HG02571 (cell line): Measurements from ENCODE around the gene GMIP.

Experiments used
- ATAC-seq: cut with Tn5 transposase; IDR thresholded peaks from one replicate; pipeline ENCODE4 v1.9.1; 2021; ENCODE audit warnings: mild to moderate bottlenecking, moderate library complexity; ENCODE audit not compliant: unreplicated experiment

Gene GMIP

DNA sequence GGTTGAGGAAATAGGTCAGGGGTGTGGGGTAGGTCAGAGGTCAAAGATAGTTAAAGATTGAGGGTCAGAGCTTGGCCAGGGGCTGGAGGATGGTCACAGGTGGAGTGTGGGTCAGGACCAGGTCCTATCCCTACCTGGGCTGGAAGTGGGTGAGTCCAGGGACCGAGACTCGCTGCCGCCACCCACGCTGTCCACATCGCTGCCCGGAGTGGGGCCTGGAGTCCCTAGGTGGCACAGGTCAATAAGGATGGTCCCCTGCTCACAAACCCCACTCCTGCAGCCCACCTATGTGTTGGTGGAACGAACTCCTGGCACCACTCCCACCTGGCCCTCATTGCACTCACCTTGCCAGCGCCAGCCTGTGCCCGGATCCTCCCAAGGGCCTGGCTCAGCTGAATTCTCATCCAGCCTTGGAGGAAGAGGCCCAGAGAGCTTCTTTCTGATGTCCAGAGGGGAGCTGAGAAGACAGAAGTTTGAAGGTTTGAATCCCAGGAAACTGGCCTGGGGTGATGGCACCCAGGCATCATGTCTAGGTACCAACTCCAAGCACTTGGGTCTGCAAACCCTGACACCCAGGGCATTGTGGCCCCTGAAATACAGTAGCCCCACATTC lies 6.8 kb downstream of the GMIP start:
- ATAC-seq = no peak

DNA sequence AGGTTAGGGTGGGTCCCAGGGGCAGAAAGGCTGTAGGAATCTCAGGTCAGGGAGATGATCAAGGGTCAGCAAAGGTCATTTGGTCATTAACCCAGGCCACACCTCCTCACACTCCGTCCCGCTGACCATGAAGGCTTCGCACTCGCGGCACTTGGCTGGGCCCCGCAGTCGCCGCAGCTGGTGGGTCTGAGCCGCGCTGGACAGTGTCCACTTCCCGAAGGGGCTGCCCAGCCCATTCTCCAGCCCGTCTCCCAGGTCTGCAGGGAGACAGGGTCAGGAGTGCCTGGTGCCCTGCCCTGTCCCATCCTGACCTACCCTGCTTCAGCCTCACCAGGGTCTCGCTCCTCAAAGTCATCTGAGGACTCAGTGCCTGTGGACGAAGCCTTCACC lies 8.1 kb downstream of the GMIP start:
- ATAC-seq = no peak

DNA sequence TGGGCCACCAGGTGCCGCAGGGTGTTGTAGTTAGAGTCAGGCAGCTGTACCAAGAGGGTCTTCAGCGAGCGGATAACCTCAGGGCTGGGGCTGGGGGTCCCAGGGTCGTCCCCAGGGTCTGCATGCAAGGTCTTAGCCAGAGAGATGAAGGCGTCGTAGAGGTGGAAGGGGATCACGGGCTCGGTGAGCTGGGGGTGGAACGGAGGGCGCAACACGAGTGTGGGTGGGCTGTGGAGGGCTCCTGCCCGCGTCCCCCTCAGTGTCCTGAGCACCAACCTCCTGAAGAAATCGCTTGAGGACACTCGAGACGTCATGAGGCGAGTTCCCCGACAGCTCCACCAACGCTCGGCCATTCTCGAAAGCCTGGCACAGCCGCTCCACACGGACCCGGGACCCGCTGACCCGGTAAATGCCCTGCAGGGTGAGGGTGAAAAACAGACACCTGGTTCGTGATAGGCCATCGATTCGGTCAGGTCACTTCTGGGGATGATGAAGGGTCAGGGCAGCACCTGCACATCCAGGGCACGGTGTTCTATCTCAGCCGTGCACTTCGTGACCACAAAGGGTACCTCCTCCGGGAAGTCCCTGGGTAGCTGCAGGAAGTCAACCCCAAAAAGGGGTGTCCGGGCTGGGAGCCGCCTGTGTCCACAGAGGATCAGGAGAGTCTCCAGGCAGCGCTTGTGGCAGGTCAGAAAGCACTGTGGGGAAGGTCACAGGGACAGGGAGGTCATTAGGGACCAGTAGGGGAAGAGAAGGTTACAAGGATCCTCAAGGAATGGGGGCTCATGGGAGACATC lies 8.7 kb downstream of the GMIP start:
- no peak for ATAC-seq

DNA sequence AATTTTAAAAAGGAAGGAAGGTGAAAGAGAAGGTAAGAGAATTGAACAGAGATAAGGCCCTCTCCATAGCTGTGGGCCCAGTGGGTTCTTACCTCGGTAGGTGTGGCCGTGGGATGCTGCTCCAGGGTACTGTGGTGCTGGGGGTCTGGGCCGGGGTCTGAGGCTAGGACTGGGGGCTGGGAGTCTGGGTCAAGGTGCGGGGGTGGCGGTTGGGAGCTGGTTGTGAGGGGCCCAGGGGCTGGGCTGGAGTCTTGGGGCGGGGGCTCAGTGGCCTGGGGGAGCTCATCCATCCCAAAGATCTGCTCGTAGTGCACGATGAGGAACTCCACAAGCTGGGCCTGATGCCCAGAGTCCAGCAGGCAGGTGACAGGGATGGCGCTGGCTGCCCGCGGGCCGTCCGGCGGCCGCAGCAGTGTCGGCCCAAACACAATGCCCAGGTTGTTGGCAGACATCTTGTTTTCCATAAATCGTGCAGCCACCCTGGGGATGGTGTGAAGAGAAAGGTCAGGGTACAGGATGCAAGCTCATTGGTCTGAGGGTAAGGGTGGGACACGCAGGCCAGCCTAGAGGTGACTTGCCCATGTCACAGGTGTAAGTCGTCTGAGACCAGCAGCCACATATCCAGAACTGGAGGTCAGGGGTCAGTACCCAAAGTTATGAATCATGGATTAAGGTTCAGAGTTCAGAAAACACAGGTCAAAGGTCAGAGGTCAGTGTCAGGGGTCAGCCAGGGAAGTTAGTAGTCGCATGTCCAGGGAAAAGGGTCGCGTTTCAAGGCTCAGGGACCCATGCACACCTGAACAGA lies 9.5 kb downstream of the GMIP start:
- ATAC-seq = no peak

DNA sequence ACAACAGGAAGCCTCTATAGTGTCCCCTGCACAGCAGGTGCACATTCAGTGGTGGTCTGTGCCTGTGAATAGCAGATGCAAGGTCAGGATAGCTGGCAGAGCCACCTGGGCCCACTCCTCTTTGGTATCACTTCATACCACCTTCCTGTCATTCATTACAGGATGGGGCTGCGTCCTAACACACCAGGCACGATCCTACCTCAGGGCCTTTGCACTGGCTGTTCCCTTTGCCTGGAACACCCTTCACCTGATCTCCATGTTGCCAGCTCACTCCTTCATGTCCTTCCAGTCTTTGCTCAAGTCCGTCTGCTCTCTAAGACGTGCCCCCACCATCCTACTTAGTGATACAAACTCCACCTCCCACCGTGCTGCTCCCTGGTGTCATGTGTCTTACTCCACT lies 10.8 kb downstream of the GMIP start:
- ATAC-seq = no peak

DNA sequence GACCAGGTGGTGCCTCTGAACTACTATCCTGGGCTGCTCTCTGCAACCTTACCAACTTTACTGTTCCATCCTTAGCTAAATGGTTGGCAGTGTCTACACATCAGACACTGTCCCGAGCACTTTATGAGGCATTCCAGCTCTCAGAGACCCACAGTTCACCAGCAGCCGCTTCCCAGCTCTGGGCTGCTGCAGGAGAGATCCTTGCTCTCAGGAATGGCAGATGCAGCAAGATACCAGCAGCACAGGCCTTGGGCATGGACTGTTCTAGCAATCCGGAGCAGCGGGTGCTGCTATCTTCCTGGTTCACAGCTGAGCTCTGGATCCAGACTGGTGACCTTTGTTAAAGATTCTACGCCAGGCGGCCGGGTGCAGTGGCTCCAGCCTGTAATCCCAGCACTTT lies 12.1 kb downstream of the GMIP start:
- no peak for ATAC-seq

DNA sequence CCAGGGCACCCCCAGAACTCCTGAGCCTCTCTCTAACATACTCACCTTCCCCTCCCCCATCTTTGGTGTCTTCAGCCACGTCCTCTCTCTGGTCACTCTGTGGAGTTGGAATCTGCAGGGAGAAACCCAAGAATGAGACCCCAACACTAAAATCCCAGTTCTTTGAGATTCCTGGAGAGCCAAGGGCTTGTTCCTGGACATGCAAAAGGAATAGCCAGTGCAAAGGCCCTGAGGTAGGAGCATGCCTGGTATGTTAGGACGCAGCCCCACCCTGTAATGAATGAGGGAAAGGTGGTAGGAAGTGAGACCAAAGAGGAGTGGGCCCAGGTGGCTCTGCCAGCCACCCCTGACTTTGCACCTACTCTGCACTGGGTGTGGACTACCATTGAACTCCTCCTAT lies 13.0 kb downstream of the GMIP start:
- no peak for ATAC-seq

DNA sequence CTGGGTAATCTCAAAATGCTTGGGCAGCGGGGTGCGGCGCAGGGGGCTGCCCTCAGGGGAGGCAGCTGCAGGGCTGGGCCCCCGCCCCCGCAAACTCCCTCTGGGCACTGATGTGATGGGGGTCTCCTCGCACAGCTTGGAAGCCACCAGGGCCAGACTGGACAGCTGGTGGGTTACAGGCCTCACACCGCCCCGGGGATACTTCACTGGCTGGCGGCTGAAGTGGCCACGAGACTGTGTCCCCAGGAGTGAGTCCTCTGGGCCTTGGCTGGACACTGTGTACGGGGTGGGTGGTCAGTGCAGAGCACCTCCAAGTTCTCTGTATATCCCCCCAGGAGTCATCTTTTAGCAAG lies 13.4 kb downstream of the GMIP start:
- no peak for ATAC-seq

DNA sequence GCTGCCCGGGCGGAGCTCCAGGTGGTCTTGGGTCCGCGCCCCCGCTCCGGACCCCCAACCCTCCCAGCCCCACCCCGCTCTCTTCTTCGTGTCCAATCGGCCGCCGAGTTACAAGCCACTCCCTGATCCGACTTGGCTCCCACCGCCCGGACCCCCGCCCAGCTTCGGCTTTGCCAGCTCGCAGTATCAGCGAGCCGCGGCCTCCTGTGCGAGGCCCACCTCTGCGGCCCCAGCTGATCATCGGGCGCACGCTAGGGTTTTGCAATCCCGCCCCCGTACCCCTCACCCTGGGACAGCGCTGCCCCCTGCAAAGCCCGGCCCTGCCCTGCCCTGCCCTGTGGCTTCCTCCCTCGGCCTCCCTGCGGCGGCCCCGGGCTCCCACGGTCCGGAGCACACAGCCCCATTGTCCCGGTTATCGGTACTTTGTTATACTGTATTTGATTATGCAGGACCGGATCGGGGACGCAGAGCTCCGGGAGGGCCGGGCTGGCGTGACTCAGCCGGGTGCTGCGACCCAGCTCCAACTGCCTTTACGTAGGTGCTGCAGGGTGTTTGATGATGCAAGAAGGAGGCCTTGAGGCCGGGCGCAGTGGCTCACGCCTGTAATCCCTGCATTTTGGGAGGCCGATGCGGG lies 14.8 kb downstream of the GMIP start:
- ATAC-seq = no peak

DNA sequence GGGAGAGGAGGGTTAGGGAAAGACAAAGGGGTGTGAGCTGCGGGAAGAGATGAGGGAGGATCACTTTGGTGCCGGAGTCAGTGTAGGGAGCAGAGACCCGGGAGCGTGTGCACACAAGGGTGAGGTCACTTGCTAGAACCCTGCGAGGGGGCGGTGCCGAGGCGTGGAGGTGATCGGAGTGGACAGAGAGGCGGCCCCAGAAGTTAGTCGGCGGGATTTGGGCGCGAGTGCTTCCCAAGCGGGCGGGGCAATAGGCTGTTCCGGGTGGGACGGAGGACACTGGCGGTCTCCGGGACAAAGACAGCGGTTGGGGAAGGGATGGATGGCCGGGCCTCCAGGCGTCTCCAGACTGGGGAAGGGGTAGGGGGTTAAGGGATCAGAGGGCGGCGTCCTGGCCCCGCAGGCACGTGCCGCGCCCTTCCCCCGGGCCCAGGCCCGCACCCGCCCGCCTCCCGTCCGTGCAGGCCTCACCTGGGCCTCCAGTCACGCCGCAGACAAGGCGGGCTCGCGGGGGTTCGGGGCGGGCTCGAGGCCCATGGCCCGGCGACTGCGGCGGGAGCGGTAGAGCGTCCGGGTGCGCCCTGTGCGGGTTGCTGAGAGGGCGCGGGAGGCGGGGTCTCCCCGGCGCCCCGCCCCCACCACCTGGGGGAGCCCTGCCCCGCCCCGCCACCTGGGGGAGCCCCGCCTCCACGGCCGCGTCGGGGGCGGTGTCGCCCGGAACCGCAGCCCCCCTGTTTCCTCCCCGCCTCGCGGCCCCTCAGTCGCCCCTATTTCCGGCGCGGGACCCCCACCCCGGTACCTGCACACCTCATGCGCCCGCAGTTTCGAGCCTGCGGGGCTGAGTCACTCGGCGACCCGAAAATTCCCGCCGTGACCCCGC lies 15.6 kb downstream of the GMIP start, which contains the start of gene LPAR2:
TSS of gene LPAR2 (minus strand) at position 600 of the 880 bp plus-strand sequence. CDS start 945 bp downstream, outside the sequence.
- ATAC-seq = peak; percentile 59

DNA sequence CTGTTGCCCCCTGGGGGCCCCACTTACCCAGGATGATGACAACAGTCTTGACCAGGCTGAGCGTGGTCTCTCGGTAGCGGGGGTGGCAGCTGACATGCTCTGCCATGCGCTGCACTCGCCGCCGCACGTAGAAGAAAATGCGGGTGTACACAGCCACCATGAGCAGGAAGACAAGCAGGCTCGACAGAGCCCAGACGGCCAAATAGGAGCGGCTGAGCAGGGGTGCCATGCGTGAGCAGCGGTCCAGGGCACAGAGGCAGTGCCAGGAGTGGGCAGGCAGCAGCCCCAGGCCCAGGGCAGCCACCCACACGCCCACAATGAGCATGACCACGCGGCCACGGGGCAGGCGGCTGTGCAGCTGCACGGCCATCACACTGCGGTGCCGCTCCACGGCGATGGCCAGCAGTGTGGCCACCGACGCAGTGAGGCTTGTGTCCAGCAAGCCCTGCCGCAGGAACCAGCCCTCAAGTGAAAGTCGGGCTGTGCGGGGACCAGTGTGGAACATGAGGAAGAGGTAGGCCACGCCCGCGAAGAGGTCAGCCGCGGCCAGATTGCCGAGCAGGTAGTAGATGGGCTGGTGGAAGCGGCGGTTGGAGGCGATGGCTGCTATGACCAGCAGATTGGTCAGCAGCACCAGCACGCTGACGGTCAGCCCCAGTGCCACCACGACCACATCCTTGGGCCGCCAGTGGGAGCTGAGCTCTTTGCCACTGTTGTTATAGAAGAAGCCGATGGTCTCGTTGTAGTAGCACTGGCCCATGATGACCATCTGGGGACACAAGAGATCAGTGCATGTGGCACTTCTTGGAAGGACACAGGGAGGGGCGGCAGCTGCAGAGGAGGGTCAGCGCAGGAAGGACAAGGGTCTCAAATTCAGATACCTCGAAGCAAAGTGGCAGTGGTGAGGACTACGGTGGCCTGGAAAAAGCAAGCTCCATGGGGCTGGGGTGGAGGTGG lies 16.7 kb downstream of the GMIP start:
- no peak for ATAC-seq

DNA sequence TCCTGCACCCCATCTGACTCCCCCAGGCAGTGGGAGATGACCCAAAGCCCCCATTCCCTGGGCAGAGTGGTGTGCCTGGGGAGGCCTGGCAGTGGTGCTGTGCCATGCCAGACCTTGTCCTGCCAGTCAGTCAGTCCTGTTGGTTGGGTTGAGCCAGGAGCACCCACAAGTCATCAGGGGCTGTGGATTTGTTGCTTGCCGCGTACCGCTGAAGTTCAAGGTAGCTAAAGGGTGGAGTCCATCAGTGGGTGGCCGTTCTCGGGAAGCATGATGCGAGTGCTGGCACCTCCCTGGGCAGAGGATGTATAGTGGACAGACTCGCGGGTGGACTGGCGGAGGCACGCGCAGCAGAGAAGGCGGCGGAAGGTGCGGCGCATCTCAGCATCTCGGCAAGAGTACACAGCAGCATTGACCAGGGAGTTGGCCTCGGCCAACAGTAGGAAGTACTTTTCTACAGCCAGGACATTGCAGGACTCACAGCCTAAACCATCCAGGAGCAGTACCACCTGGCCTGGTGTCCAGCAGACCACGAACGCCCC lies 19.4 kb downstream of the GMIP start:
- no peak for ATAC-seq

DNA sequence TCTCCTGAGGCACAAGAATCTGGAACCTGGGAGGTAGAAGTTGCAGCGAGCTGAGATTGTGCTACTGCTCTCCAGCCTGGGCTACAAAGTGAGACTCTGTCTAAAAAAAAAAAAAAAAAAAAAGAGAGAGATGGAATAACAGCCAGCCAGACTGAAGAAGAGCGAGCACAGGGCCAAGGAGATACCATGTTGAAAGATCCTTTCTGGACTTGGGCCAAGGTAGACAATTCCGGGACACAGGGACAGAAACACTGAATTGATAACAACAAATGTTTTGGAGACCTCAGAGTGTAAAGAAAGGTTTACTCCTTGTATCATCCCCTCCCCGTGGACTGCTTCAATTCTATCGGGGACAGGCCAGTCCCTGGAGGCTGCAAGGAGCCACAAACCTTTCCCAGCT lies 20.1 kb downstream of the GMIP start:
- no peak for ATAC-seq

DNA sequence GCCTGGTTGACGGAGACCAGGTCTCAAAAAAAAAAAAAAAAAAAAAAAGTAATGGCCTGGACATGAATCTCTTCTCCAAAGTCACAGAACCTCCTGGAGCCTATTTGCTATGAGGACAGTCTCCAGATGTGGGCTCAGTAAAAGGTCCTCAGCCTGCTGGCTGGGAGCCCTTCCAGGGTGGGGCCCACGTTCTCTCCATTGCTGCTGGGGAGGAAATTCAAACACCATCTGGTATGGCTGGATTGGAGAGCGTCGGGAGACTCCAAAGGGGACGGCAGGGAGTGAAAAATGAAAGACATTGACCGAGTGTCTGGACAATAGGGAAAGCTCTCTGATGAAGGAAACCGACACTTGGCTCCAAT lies 23.6 kb downstream of the GMIP start:
- no peak for ATAC-seq

DNA sequence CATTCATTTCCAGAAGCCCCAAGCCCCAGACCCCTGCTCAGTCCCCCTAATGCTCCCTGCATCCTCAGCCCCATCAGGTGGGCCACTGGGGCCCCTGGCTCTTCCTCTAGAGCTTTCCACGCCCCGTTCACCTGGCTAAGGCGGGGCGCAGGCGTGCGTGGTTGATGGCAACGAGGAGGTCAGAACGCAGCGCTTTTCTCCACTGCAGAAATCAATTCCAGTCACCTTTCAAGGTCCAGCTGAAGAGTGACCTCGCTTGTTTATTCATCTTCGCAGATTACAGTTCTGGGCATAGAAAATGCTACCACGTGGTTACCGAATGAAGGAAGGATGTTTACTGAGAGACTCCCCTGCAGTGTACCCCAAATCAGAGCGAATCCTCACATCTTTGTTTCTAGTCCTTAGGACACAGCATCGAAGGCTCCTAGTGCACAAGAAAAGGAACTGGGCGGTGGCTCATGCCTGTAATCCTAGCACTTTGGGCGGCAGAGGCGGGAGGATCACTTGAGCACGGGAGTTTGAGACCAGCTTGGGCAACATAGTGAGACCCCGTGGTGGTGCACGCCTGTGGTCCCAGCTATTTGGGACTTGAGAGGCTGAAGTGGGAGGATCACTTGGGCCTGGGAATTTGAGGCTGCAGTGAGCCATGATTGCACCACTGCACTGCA lies 24.1 kb downstream of the GMIP start:
- no peak for ATAC-seq

DNA sequence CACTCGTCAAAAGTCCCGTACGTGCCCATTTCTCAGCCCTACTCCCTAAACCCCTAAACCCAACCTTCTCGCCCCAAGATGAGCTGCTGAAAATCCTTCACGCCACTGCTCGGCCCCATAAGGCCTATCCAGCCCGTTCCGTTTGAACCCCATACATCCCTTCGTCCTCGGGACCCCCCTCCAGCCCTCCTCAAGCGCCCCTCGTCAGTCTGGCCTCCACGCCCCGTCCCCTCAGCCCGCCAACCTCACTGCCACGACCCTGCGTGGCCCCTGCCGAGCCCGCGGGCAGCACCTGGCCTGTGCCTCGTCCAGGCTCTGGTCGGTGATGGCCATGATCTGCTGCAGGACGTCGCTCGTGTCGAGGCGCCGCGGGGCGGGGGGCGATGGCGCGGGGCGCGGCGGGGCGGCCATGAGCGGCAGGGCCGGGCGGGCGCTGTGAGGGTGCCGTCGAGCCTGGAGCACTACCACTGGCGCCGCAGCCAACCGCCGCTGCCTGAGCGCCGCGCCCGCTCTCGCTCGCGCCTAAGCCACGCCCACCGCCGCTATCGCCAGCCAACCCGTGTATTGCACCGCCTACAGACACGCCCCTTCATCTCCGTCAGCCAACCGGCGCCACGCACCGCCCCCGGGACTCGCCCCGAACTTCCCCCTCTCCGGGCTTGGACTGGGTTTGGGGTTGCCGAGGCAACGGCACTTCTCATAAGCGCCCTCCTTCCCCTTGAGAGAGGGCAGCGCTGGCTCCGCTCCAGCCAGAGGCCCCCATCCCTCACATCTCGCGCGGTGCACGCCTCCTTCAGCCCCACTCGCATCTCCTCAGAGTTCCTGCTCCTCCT lies 25.0 kb downstream of the GMIP start, which contains the start of gene PBX4:
TSS of gene PBX4 (minus strand) at position 469 of the 833 bp plus-strand sequence. CDS start at position 411, 58 bp downstream.
- peak; percentile 92 for ATAC-seq

DNA sequence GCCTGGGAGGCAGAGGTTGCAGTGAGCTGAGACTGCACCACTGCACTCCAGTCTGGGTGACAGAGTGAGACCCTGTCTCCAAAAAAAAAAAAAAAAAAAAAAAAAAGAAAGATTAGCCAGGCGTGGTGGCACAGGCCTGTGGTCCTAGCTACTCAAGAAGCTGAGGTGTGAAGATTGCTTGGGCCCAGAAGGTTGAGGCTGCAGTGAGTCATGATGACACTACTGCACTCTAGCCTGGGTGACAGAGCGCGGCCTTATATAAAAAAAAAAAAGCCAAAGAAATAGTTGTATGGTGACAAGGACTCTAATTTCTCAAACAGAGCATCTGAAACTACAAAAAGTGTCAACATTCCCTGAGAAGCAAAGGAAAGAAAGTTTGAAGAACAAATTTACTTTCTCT lies 28.4 kb downstream of the GMIP start:
- no peak for ATAC-seq

DNA sequence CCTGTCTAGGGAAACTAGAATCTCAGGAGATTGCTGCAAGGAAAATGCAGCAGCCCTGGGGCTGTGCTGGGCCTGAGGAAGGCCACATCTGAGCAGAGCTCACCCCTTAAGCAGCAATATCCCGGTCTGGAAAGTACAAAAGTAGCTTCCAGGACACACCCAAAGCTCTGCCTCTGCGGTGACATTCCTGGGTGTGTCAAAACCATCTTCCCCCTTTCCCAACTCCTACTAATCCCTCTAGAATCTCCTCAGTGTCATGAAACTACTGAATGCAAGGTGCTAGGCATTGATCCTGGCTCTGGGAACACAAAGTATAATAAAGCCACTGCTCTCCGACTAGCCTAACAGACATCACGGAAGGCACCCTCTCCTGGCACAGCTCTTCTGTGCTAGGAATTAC lies 30.0 kb downstream of the GMIP start:
- no peak for ATAC-seq
